Upper lobe of left lung (tissue), 6 donors: ENCODE measurements around the gene TTLL8. TPM values are rescaled to one million over a fixed set of nuclear protein-coding genes. Genes with fewer than 3 reads are reported as not detected.

Experiments
- ATAC-seq, 2 donors: fragments of 200-7000 bp; cut with Tn5 transposase; one replicate each; pipeline ENCODE4 v1.9.1; 2022; ENCODE audit warnings: mild to moderate bottlenecking in 2 of 2, moderate library complexity in 2 of 2; ENCODE audit not compliant: low FRiP score in 2 of 2
- DNase-seq, 2 donors: peaks; one replicate each; pipeline ENCODE4 v3.0.0-alpha.2; 2019 to 2020
- H3K27ac ChIP-seq, 4 donors: fragments of 200-600 bp; sonication (generic); one replicate each; pipeline ENCODE4 v1.5.1; 2016 to 2019
- H3K27me3 ChIP-seq, 4 donors: fragments of 200-600 bp; sonication (generic); one replicate each; pipeline ENCODE4 v1.5.1; 2017 to 2019
- H3K36me3 ChIP-seq, 4 donors: fragments of 200-600 bp; sonication (generic); one replicate each; pipeline ENCODE4 v1.5.1; 2016 to 2019
- H3K4me1 ChIP-seq, 4 donors: fragments of 200-600 bp; sonication (generic); one replicate each; pipeline ENCODE4 v1.5.1; 2018 to 2019
- H3K4me3 ChIP-seq, 4 donors: fragments of 200-600 bp; sonication (generic); one replicate each; pipeline ENCODE4 v1.5.1; 2017 to 2019; ENCODE audit warnings: mild to moderate bottlenecking in 2 of 4, moderate library complexity in 1 of 4
- H3K9me3 ChIP-seq, 4 donors: fragments of 200-600 bp; sonication (generic); one replicate each; pipeline ENCODE4 v1.5.1; 2018 to 2019
- CTCF ChIP-seq, 6 experiments: fragments of 450-650 bp in 4 of 6; fragments of 200-600 bp in 2 of 6; sonication (generic) in 2 of 6; IDR thresholded peaks; one replicate each; pipeline ENCODE4 v1.5.1; 2016 to 2019; ENCODE audit warnings: antibody characterized with exemption in 6 of 6
- EP300 ChIP-seq, 4 donors: sonication (generic); formaldehyde crosslinking; IDR thresholded peaks; one replicate each; pipeline ENCODE4 v1.5.1; 2017; ENCODE audit warnings: antibody characterized with exemption in 4 of 4, control low read depth in 2 of 4
- POLR2A ChIP-seq, 4 donors: fragments of 450-650 bp; IDR thresholded peaks; one replicate each; pipeline ENCODE4 v1.5.1; 2016 to 2017; ENCODE audit warnings: antibody characterized with exemption in 4 of 4, mild to moderate bottlenecking in 2 of 4
- POLR2AphosphoS5 ChIP-seq, 2 donors: sonication (generic); formaldehyde crosslinking; IDR thresholded peaks; one replicate each; pipeline ENCODE4 v1.5.1; 2017; ENCODE audit warnings: antibody characterized with exemption in 2 of 2
- WGBS, 2 donors: methylation state at CpG; one replicate each; pipeline ENCODE4 v1.1.5; 2017 to 2018; 5-methylcytosine and 5-hydroxymethylcytosine counted together
- total RNA-seq, 6 donors: library from RNA; depleted of rRNA in 4 of 6; stranded (reverse); fragments of >200 nt in 4 of 6; gene quantifications; one replicate each; pipeline versions ENCODE4 v1.1.0 to v1.2.1, GENCODE V29; 2016 to 2021
- donor health status: DM: no; HTN: no; CAD: no; lungs with moderate emphysema.
- donor health status: DM: no; HTN: yes; CAD: no; lungs with severe emphysema.

The TTLL8 gene
- total RNA-seq, 6 donors from 2014 or later: not detected

DNA sequence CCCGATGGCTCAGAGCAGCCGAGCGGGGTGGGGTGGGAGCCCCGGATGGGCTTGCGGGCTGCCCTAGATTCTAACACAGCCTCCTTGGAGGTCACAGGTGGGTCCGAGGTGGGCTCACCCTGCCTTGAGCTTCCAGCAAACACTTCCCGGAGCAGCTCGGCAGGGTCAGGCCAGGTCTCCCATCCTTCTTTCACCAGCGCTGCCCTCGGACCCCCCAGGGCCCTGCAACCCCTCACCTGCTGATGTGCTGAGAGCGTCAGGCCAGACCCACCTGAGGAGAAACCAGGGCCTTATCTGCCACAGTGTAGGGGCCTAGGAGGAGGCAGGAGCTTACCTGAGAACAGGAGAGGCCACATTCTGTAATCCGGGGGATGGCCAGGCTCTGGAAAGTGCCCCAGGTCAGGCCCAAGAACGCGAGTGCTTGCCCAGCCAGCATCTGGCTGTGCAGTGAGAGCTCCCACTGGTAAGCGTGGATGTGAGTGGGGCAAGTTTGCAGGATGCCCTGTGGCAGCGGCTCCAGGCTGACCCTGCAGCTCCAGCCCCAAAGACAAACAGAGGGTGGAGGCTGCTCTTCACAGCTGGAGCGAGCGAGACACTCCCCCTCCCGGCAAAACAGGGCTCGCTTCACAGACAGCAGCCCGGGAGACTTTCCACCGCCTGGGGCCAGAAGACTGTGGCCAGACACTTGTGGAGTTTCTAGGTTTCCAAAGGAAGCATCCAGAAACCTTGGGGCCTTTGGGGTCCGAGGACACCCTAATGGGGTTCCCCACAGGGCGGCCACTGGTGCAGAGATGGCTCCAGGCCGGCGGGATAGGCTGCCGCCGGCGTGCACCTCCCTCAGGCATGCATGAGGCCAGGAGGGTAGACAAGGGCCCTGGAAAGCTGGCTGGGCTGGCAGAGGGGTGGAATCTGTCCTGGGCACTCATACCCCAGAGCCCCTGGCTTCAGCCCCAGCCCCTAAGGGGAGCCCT lies 45.6 kb downstream of the TTLL8 start, which contains the start of gene IL17REL:
Gene IL17REL, minus strand, starts transcription at position 555 of the 971 bp plus-strand sequence. Its CDS starts 119 bp downstream, at position 436.
- Histone ChIP-seq H3K4me1 (peaks cover 17 to 43% (median 24%) of the 10 kb centered on the region in 4 donors), H3K27ac (peak within 1 kb of the TSS in 1 of 4 donors; percentile 56), H3K9me3 (no peaks in the 10 kb centered on the region), H3K4me3 (no peak within 1 kb of the TSS), H3K27me3 (peaks cover 10 to 49% (median 34%) of the 10 kb centered on the region in 4 donors), H3K36me3 (no peaks in the 10 kb centered on the region)
- ATAC-seq (no peak), DNase-seq (peak in 1 of 2 donors; percentile 57)
- WGBS, 2 donors: 66 to 67% methylated on average over 17 to 26 of the region's 29 CpGs
- TF ChIP-seq CTCF (IDR thresholded peaks at IDR 0.05) (no peak), EP300 (IDR thresholded peaks at IDR 0.05) (no peak), POLR2A (IDR thresholded peaks at IDR 0.05) (no peak), POLR2AphosphoS5 (IDR thresholded peaks at IDR 0.05) (no peak)

DNA sequence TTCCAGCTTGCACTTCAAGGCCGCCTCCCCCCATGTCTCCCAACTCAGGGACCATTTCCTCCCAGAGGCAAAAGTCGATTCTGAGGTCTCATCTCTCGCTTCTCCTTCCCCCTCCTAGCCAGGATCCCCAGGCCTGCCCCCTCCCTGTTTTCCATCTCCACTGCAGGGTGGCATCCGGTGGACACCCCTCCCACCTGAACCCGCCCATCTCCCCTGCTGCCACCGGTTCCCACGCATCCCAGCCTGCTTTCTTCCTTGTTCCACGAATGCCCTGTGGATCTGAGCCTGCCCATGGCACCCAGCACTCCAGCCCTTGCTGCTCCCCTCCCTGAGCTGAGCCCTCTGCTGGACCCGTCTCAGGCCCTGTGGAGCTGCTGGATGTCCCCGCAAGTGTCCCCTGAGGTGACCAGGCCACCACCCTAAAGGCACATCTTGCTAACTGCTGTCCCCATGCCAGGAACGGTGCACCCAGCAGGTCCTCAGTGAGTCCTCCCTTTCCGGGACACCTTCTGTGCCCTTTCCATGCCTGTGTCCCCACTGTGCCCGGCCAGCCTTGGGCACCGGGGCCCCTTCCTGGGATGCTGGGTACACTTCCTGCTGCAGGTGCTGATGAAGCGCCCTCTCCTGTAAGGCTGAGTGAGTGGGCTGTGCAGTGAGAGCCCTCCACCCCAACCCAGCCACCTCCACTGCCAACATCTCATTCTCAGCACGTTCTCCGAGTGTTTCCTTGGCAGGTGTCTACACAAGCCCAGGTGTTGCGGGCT lies 46.5 kb downstream of the TTLL8 start:
- WGBS, 2 donors: 34 to 49% methylated on average over 10 to 17 of the region's 18 CpGs
- Histone ChIP-seq H3K36me3 (no peaks in the 10 kb centered on the region), H3K4me3 (no peak overlapping the region), H3K27ac (peak overlapping the region in 1 of 4 donors; percentile 56), H3K27me3 (peaks cover 10 to 49% (median 34%) of the 10 kb centered on the region in 4 donors), H3K9me3 (no peaks in the 10 kb centered on the region), H3K4me1 (peaks cover 17 to 43% (median 24%) of the 10 kb centered on the region in 4 donors)
- DNase-seq: peak; percentile 51 to 65
- ATAC-seq: peak in 1 of 2 donors; percentile 45
- TF ChIP-seq CTCF (IDR thresholded peaks at IDR 0.05) (no peak), POLR2A (IDR thresholded peaks at IDR 0.05) (peak in 1 of 4 donors; percentile 24)

- DNase-seq (peak in 1 of 2 donors; percentile 78), ATAC-seq (no peak)
- 8 to 15% methylated on average over 13 to 23 of the region's 61 CpGs for WGBS, 2 donors
- Histone ChIP-seq H3K27ac (peak overlapping the region in 1 of 4 donors; percentile 56), H3K4me3 (no peak overlapping the region), H3K27me3 (peaks cover 10 to 47% (median 34%) of the 10 kb centered on the region in 4 donors), H3K9me3 (no peaks in the 10 kb centered on the region), H3K36me3 (no peaks in the 10 kb centered on the region), H3K4me1 (peaks cover 17 to 43% (median 24%) of the 10 kb centered on the region in 4 donors)
- TF ChIP-seq EP300 (IDR thresholded peaks at IDR 0.05): no peak
- TF ChIP-seq POLR2A (IDR thresholded peaks at IDR 0.05): no peak
These were observed 47.2 kb downstream of the TTLL8 start for GRCh38 chr22:50010676-50011446.

DNA sequence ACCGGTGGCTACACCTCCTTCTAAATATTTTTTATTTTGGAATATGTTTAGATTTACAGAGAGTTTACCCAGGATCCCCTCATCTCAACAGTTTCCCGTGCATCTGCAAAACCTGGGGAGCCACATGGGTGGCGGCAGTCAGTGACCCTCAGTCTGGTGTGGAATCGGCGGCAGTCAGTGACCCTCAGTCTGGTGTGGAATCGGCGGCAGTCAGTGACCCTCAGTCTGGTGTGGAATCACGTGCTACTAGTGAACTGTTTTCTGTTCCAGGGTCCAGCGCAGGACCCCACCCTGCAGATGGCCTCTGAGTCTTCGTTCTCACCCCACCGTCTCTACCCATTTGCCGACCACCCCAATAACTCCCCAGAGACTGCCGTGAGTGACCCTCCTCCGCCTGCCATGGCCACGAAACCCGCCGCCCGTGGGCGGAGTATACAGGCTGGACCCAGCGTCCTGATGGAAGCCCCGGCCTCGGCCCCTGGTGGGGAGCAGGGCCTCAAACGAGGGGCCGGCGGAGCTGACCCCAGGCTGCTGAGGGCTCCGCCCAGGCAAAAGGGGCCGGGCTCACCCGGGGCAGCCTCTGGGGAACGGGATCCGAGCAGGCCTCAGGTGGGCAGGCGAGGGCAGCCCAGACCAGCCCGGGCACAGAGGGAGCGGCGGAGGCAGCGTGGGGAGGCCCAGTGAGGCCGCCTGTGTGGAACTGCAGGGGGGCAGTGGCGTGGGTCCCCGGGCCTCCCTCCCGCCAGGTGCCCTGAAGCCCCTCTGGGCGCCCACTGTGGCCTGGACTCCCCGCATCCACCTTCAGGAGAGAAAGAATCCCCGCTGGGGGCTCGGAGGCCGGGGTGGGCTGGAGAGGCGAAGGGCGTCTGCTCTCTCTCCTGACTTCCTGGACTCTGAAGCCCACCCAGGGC lies 48.1 kb downstream of the TTLL8 start:
- Histone ChIP-seq H3K27me3 (peaks cover 10 to 39% (median 27%) of the 10 kb centered on the region in 4 donors), H3K36me3 (no peaks in the 10 kb centered on the region), H3K4me3 (no peak overlapping the region), H3K9me3 (no peaks in the 10 kb centered on the region), H3K4me1 (peaks cover 17 to 37% (median 23%) of the 10 kb centered on the region in 4 donors), H3K27ac (no peak overlapping the region)
- no peak for ATAC-seq
- TF ChIP-seq POLR2A (IDR thresholded peaks at IDR 0.05) (no peak), CTCF (IDR thresholded peaks at IDR 0.05) (no peak), POLR2AphosphoS5 (IDR thresholded peaks at IDR 0.05) (no peak), EP300 (IDR thresholded peaks at IDR 0.05) (no peak)
- peak in 1 of 2 donors; percentile 81 for DNase-seq
- WGBS, 2 donors: 75 to 88% methylated on average over 23 to 44 of the region's 46 CpGs
